Activated B cell treated with CpG ODN at 0.5 μM for 24 hours (primary cell): ENCODE measurements around the gene INPP5E. TPM values are rescaled to one million over a fixed set of nuclear protein-coding genes. Genes with fewer than 3 reads are reported as not detected.

Experiments used
- ATAC-seq: fragments of 200-7000 bp; cut with Tn5 transposase; one replicate; pipeline ENCODE4 v1.10.0; 2021; ENCODE audit warnings: low read depth, mild to moderate bottlenecking, moderate library complexity
- CTCF ChIA-PET: fragments of 350-600 bp; sonication (Branson Sonifier 250); formaldehyde crosslinking; loops from one replicate; lab custom pipeline; 2021; ENCODE audit warnings: antibody characterized with exemption; lab: Charles Lee
- POLR2A ChIA-PET: fragments of 350-600 bp; sonication (Branson Sonifier 250); formaldehyde crosslinking; loops from one replicate; lab custom pipeline; 2021; ENCODE audit warnings: antibody characterized with exemption; lab: Charles Lee
- DNase-seq: peaks from one replicate; pipeline ENCODE4 v3.0.0; 2022
- H3K27ac Mint-ChIP-seq: one replicate; pipeline ENCODE4 v1.8.0; 2020; ENCODE audit warnings: mixed read lengths
- H3K27me3 Mint-ChIP-seq: one replicate; pipeline ENCODE4 v1.8.0; 2021; ENCODE audit warnings: mixed read lengths
- H3K36me3 Mint-ChIP-seq: one replicate; pipeline ENCODE4 v1.8.0; 2021; ENCODE audit warnings: low read depth, mixed read lengths
- H3K4me1 Mint-ChIP-seq: one replicate; pipeline ENCODE4 v1.8.0; 2021; ENCODE audit warnings: mixed read lengths
- H3K4me3 Mint-ChIP-seq: one replicate; pipeline ENCODE4 v1.8.0; 2020; ENCODE audit warnings: mild to moderate bottlenecking, mixed read lengths
- H3K9me3 Mint-ChIP-seq: one replicate; pipeline ENCODE4 v1.8.0; 2020; ENCODE audit warnings: mixed read lengths
- CTCF ChIP-seq: fragments of 200-600 bp; IDR thresholded peaks from one replicate; pipeline ENCODE4 v1.8.0; 2022; ENCODE audit warnings: antibody characterized with exemption, mild to moderate bottlenecking
- intact Hi-C: fragments of 100-400 bp; cut with micrococcal nuclease; formaldehyde crosslinking; loops from one replicate; pipeline ENCODE4 v1.15.1; 2024
- total RNA-seq: library from RNA; stranded (reverse); gene quantifications from 2 replicates; pipeline ENCODE4 v1.2.3, GENCODE V29; 2022

The INPP5E gene
- total RNA-seq, 1 donor from 2014 or later, result 26.6 TPM

GRCh38 chr9:136404801-136405136 lies 34.9 kb downstream of the INPP5E start:
- no peaks in the 10 kb centered on the region for H3K27me3 Mint-ChIP-seq
- peak overlapping the region; percentile 85 for H3K27ac Mint-ChIP-seq
- TF ChIP-seq CTCF, result no peak
- POLR2A ChIA-PET, result interaction anchor here (0.5 to 2.0 kb wide), 6 partner anchors 34 to 836 kb away, joined by 3 to 9 read pairs (median 5); partner anchors contain the start of gene DNLZ
- DNase-seq (no peak), ATAC-seq (no peak)
- no peaks in the 10 kb centered on the region for H3K9me3 Mint-ChIP-seq
- H3K4me1 Mint-ChIP-seq, result peaks cover 63% of the 10 kb centered on the region
- intact Hi-C loops, result loop anchor here (5.0 to 10.0 kb wide), 2 partner anchors 160 to 287 kb away; partner anchors contain the start of genes QSOX2 and TMEM250
- CTCF ChIA-PET, result no interaction called here
- peaks cover 49% of the 10 kb centered on the region for H3K36me3 Mint-ChIP-seq
- H3K4me3 Mint-ChIP-seq, result peak overlapping the region; percentile 52

GRCh38 chr9:136403915-136404800 lies 35.5 kb downstream of the INPP5E start:
- peak; percentile 18 for ATAC-seq
- peak overlapping the region; percentile 52 for H3K4me3 Mint-ChIP-seq
- H3K9me3 Mint-ChIP-seq, result no peaks in the 10 kb centered on the region
- no peaks in the 10 kb centered on the region for H3K27me3 Mint-ChIP-seq
- peaks cover 59% of the 10 kb centered on the region for H3K4me1 Mint-ChIP-seq
- intact Hi-C loops, result loop anchor here (5.0 to 10.0 kb wide), 2 partner anchors 159 to 287 kb away; partner anchors contain the start of genes QSOX2 and TMEM250
- ChIA-PET POLR2A (interaction anchor here (0.5 to 2.0 kb wide), 7 partner anchors 9 to 836 kb away, joined by 3 to 9 read pairs (median 4); partner anchors contain the start of gene DNLZ), CTCF (no interaction called here)
- peaks cover 50% of the 10 kb centered on the region for H3K36me3 Mint-ChIP-seq
- TF ChIP-seq CTCF, result no peak
- no peak for DNase-seq
- H3K27ac Mint-ChIP-seq, result peak overlapping the region; percentile 85

- Mint-ChIP-seq H3K27me3 (no peaks in the 10 kb centered on the region), H3K27ac (peak overlapping the region; percentile 85), H3K9me3 (no peaks in the 10 kb centered on the region), H3K4me1 (peaks cover 59% of the 10 kb centered on the region), H3K36me3 (peaks cover 48% of the 10 kb centered on the region), H3K4me3 (peak overlapping the region; percentile 35)
- CTCF ChIA-PET, result no interaction called here
- TF ChIP-seq CTCF, result no peak
- DNase-seq, result peak; percentile 37
- peak; percentile 73 for ATAC-seq
- POLR2A ChIA-PET, result interaction anchor here (1.0 to 2.0 kb wide), 5 partner anchors 10 to 837 kb away, joined by 3 to 9 read pairs (median 4); partner anchors contain the start of gene DNLZ
- intact Hi-C loops, result loop anchor here (5.0 to 10.0 kb wide), 2 partner anchors 159 to 286 kb away; partner anchors contain the start of genes QSOX2 and TMEM250
Measured at GRCh38 chr9:136403538-136403914, 36.1 kb downstream of the INPP5E start.

GRCh38 chr9:136402067-136402466 lies 37.6 kb downstream of the INPP5E start:
- no peak for ATAC-seq
- ChIA-PET POLR2A (interaction anchor here (1.7 to 2.8 kb wide), 2 partner anchors 8 to 39 kb away, joined by 10 to 14 read pairs; partner anchors contain the start of gene DNLZ), CTCF (interaction anchor here (1.5 kb wide), 3 partner anchors 10 to 39 kb away, joined by 3 to 8 read pairs (median 4); partner anchors contain the start of gene DNLZ)
- Mint-ChIP-seq H3K9me3 (no peaks in the 10 kb centered on the region), H3K36me3 (peaks cover 49% of the 10 kb centered on the region), H3K27ac (peak overlapping the region; percentile 56), H3K4me3 (no peak overlapping the region), H3K4me1 (peaks cover 54% of the 10 kb centered on the region), H3K27me3 (no peaks in the 10 kb centered on the region)
- TF ChIP-seq CTCF, result no peak
- no peak for DNase-seq
- intact Hi-C loops, result loop anchor here (5.0 to 10.0 kb wide), 2 partner anchors 157 to 285 kb away; partner anchors contain the start of genes QSOX2 and TMEM250
